ENCODE results near the gene NPAS2.

GRCh38 chr2:100910111-100910510 is 90.2 kb downstream of the NPAS2 start:
- TF ChIP-seq TAF1 (IDR thresholded peaks at IDR 0.05; ENCODE audit: low read depth, low read length), result no peak
- TF ChIP-seq HDAC2 (IDR thresholded peaks at IDR 0.05; ENCODE audit: borderline replicate concordance in 1 of 2, low read depth in 2 of 2, low read length in 2 of 2), result no peak
- TF ChIP-seq SIN3A (conservative IDR thresholded peaks at IDR 0.05 in 1 of 2, IDR thresholded peaks at IDR 0.05 in 1 of 2; ENCODE audit: low read depth in 1 of 2, low read length in 2 of 2), result no peak
- TF ChIP-seq, protein P1, sequence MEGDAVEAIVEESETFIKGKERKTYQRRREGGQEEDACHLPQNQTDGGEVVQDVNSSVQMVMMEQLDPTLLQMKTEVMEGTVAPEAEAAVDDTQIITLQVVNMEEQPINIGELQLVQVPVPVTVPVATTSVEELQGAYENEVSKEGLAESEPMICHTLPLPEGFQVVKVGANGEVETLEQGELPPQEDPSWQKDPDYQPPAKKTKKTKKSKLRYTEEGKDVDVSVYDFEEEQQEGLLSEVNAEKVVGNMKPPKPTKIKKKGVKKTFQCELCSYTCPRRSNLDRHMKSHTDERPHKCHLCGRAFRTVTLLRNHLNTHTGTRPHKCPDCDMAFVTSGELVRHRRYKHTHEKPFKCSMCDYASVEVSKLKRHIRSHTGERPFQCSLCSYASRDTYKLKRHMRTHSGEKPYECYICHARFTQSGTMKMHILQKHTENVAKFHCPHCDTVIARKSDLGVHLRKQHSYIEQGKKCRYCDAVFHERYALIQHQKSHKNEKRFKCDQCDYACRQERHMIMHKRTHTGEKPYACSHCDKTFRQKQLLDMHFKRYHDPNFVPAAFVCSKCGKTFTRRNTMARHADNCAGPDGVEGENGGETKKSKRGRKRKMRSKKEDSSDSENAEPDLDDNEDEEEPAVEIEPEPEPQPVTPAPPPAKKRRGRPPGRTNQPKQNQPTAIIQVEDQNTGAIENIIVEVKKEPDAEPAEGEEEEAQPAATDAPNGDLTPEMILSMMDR (IDR thresholded peaks at IDR 0.05; ENCODE audit: control extremely low read depth in 1 of 3, insufficient read depth in 1 of 3, low read depth in 1 of 3, low read length in 3 of 3), result no peak

Measured in H1 (cell line).